Activated T-helper 9 cell treated with anti-CD3 and anti-CD28 coated beads, Interleukin-2, amount 50 U/mL, for 16 hours (primary cell): ENCODE results near the gene TMCC1.
"Not testable (repeated sequence)": the region's sequence is repeated elsewhere in the genome, so short reads cannot be mapped to it uniquely, and the experiment has no call there.

ENCODE experiments used
- DNase-seq: peaks from one replicate; pipeline ENCODE4 v3.0.0-alpha.2; 2020; ENCODE audit warnings: low read depth

The TMCC1 gene

DNA sequence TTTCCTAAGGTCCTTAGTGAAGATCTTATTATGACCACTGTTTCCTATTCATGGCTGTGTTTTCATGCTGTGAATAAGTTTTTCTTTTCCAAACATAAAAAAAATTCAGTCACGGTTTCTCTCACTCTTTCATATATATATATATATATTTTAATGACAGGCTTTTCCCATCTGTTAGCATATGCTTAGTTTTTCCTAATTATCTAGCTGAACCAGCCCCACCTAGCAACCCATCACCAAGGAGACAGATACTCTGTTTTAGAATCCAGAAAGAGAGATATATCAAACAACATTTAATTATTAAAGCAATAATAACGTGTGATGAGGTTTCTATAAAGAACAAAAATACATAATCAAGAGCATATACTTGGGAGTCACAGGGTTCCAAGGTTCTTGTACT is 58.3 kb downstream of the TMCC1 start:
- DNase-seq: no peak

GRCh38 chr3:129834580-129834979 is 58.9 kb downstream of the TMCC1 start:
- no peak for DNase-seq

DNA sequence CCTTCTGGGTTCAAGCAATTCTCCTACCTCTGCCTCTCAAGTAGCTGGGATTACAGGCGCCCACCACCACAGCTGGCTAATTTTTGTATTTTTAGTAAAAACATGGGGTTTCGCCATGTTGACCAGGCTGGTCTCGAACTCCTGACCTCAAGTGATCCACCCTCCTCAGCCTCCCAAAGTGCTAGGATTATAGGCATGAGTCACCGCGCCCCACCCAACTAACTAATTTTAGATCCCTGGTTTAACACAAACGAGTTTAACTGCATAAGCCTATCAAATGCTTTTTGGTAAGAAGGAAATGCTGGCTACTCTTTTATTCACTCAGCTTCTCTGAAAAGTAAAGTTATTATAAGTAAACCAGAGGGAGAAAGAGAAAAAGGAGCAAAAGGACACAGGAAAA is 61.6 kb downstream of the TMCC1 start:
- DNase-seq: not testable (repeated sequence)

GRCh38 chr3:129831503-129831902 is 62.0 kb downstream of the TMCC1 start:
- no peak for DNase-seq

- no peak for DNase-seq
Observed at GRCh38 chr3:129829640-129830039, 63.9 kb downstream of the TMCC1 start.

DNA sequence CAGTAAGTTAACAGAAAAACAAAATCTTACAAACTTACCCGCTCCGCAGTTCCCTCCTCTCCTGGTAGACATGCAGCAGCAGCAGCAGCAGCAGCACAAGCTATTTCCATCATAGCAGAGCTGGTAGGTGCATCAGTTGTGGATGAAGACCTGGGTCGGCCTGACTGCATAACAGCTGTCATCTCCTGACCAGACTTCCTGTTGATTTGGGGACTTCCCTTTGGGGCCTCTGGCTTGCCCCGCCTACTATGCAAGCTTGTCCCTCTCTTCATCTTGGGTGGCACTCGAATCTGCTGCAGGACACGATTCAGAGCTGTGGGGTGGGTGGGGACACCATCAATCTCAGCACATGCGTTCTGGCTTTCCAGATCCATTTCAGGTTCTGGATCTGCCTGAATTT is 65.7 kb downstream of the TMCC1 start:
- DNase-seq: peak; percentile 2

DNA sequence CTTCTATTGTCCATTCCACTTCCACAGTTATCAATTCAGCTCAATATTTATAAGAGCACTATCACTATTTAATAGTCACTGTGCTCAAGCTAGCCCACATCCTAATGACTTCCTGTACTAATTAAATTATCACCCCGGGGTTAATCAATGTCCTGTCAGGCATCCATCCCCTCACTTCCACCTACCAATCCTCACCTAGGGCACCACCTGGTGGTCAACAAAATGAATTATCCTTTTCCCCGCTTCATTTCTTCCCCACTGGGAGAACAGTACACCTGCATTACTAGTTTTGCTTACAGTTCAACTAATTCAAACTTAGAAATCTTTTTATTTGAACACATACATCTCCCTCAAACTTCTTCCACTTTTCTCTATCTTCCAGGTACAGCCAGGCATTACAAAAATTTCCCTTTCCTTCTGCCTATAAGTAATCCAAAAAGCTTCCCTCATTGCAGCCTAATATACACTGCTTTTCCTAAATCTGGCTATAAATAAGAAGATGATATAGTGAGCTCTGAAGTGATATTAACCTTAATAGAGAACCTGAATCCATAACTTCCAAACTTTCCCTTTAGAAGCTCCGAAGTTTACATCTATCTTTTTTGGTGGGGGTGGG is 68.5 kb downstream of the TMCC1 start:
- peak; percentile 3 for DNase-seq

GRCh38 chr3:129822679-129823078 is 70.8 kb downstream of the TMCC1 start:
- DNase-seq: no peak

- no peak for DNase-seq
Observed at GRCh38 chr3:129822241-129822640, 71.3 kb downstream of the TMCC1 start.

- no peak for DNase-seq
Observed at GRCh38 chr3:129820587-129820986, 72.9 kb downstream of the TMCC1 start.

GRCh38 chr3:129812589-129812988 is 80.9 kb downstream of the TMCC1 start:
- no peak for DNase-seq

GRCh38 chr3:129809297-129809696 is 84.2 kb downstream of the TMCC1 start:
- no peak for DNase-seq

GRCh38 chr3:129796146-129796545 is 97.4 kb downstream of the TMCC1 start:
- no peak for DNase-seq

GRCh38 chr3:129795186-129796010 is 98.1 kb downstream of the TMCC1 start:
- DNase-seq: no peak

DNA sequence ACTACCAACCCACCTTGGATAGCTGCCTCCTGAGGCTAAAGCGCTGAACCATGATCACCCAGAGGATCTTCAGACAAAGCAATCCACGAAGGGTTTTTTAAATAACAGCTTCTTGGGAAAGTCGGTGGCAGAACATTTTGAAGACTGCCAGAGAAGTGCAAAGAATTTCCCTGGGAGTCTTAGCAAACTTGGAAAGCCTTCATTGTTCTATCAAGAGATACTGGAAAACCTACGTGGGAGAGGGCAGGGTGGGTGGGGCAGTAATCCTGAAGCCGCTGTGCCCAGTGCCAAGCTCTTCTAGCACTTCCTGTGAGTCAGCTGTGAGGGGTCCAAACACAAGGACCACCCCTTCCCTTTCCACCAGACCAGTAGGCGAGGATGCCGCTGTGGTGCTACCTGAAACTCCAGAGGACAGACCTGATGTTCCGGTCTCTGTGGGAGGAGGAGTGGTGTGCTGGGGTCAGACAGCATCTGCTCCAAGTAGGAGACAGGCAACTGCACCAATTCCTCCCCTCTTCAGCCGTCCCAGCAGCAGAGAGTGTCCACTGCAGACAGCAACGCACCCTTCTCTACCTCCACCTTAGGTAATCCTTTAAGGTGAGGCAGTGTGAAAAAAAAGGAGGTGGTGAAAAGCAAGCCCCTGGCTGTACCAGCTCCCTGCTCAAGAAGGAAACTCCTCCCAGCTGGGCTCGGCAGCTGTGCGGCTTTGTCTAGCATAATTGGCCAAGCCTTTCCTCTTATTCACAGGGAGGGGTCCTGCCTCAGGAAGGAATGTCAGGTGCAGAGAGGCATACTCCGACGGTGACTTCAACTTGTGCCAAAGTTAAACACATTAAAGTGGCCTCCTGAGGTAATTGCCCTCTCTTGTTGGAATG is 99.0 kb downstream of the TMCC1 start:
- no peak for DNase-seq

DNA sequence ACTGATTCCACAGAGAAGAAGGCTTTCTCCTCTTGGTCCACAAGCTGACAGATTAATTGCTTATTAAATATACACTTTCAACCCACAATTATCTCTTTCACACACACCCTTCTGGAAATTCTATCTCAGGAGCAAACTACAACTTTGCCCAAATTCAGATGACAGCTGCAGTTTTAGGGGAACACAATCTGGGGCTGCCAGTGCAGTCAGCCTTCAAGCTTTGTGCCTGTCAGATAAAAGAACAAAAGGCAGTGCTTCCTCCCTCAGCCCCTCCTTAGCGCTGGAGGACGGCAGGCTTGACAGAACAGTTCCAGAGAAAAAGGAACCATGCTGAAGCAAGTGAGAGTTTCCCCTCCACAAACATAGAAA is 99.6 kb downstream of the TMCC1 start:
- DNase-seq: no peak

DNA sequence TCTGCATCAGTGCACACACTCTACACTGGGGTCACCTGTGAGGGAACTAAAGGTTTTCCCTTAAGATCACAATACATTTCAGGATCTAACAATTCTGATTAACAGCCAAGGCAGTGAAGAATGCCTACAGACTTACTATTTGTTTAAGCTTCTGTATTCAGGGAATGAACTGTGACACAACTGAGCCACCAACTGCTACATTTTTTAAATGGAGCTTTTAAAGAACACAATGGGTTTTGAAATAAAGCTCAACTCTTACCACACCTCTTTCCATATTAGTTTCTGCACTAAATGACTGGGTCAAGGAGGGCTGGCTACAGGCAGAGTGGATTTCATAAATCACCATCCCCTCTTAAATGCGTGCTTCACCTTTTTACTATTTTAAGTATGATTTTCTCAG is 100.2 kb downstream of the TMCC1 start:
- no peak for DNase-seq

DNA sequence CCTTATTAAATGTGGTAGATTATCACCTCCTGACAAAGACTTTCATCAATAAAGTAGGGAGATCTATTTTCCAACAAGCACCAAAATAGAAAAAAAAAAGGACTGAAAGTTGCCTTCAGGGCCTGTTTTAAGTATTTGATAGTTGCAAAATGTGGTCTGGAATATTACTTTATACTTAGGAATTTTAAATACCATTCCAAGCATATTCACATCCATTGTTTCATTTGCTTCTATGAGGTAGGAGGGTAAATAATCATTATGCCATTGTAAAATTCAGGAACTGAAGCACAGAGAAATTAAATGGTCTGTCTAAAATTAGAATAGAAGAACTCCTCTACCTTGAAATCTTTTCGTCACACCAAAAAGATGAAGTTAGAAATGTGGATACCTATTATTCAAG is 110.0 kb downstream of the TMCC1 start:
- DNase-seq: no peak

DNA sequence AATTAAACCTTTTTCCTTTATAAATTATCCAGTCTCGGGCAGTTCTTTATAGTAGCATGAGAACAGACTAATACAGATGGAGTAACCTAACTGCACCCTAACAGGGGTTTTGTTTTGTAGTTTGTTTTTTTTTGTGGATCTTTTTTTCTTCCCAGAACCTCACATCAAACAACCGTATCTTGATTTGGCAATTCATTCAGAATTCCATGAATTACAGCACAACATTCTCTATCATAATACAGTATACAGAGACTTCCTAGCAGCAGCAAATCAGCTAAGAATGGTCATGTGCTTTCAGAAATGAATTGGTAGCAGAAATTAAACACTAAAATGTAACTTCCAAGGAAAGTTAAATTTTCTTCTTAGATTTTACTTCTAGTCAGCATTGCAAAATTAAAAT is 114.6 kb downstream of the TMCC1 start:
- no peak for DNase-seq

- no peak for DNase-seq
Observed at GRCh38 chr3:129777806-129778205, 115.7 kb downstream of the TMCC1 start.

DNA sequence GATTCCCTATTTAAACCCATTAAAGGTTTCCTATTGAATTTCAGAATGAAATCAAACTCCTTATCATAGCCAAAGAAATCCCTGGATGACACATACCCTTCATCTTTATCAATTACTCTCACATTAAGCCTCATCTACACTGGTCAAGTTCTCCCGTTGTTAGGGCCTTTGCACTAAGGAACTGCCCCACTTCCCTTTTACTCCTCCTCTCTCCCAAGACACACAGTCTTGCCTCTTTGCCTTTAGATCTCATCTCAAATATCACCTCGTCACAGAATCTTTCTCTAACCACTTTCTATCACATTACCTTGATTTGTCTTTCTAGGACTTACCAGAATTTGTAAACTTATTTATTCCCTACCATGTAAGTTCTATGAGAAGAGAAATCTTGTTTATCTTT is 117.6 kb downstream of the TMCC1 start:
- DNase-seq: no peak

DNA sequence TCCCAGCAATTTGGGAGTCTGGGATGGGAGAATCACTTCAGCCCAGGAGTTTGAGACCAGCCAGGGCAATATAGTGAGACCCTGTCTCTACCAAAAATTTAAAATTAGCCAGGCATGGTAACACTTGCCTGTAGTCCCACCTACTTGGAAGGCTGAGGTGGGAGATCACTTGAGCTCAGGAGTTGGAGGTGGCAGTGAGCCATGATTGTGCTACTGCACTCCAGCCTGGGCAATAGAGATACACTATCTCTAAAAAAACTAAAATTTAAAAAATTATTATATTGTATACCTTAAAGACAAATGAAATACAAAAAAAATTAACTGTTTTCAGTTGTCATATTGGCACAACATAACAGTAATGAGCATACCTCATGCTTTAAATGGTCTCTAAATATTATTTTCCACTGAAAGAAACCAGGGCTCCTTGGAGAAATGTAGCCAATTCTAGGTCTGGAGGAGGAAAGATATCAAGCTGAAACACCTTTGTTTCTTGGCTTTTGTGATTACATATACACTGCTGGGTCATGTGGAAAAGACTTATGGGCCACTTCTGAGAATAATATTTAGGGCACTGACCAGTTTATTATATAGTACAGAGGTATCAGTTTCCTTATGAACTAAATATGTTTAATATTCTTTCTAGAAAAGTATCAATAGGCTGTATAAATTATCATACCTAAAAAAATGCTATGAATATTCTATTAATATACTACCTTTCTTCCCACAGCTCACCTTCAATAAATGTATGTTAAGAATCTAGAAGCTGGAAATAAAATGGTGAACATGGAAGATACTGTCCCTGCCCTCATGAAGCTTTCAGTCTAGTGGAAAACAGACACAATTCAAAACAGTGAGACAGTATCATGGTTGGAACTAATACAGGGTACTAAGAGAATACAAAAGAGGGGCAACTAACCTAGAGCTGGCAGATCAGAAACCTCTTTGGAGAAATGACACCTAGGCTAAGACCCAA is 119.5 kb downstream of the TMCC1 start:
- no peak for DNase-seq
